Measurements from ENCODE around the gene SRF.

Gene SRF

GRCh38 chr6:43147691-43148477, 23.2 kb upstream of the SRF start:
- DNase-seq: no peak

GRCh38 chr6:43149265-43149664, 21.8 kb upstream of the SRF start:
- no peak for DNase-seq

GRCh38 chr6:43150051-43150751, 20.9 kb upstream of the SRF start:
- no peak for DNase-seq

- DNase-seq: no peak
Measured at GRCh38 chr6:43159599-43159998, 11.5 kb upstream of the SRF start.

GRCh38 chr6:43163899-43164298, 7.2 kb upstream of the SRF start:
- DNase-seq: no peak

- DNase-seq: no peak
Measured at GRCh38 chr6:43170417-43170930, 595 bp upstream of the SRF start.

GRCh38 chr6:43171707-43172103, 636 bp downstream of the SRF start:
- DNase-seq: peak; percentile 39

GRCh38 chr6:43172104-43173007, 1.3 kb downstream of the SRF start:
- peak; percentile 59 for DNase-seq

GRCh38 chr6:43173591-43174262, 2.7 kb downstream of the SRF start:
- peak; percentile 21 for DNase-seq

- DNase-seq: peak; percentile 97
Measured at GRCh38 chr6:43174263-43175112, 3.4 kb downstream of the SRF start.

GRCh38 chr6:43175676-43176422, 4.8 kb downstream of the SRF start:
- DNase-seq: no peak

GRCh38 chr6:43176423-43176786, 5.3 kb downstream of the SRF start:
- DNase-seq: no peak

GRCh38 chr6:43178150-43178549, 7.1 kb downstream of the SRF start:
- DNase-seq: no peak

- no peak for DNase-seq
Measured at GRCh38 chr6:43178951-43179830, 8.1 kb downstream of the SRF start.

- DNase-seq: no peak
Measured at GRCh38 chr6:43180058-43180457, 9.0 kb downstream of the SRF start.

- no peak for DNase-seq
Measured at GRCh38 chr6:43180985-43181384, 9.9 kb downstream of the SRF start.

- DNase-seq: no peak
Measured at GRCh38 chr6:43181621-43181941, 10.5 kb downstream of the SRF start.

GRCh38 chr6:43181942-43182860, 11.1 kb downstream of the SRF start, which contains the start of gene CUL9:
Gene CUL9 (plus strand): TSS chr6:43182196. CDS start chr6:43184311, 2,115 bp downstream.
- peak; percentile 83 for DNase-seq

GRCh38 chr6:43183441-43183840, 12.4 kb downstream of the SRF start:
- no peak for DNase-seq

Data from CD4-positive, alpha-beta T cell treated with Interleukin-12 subunit alpha and Interleukin-12 subunit beta, for 1 hour (primary cell).